Tibial nerve (tissue), 4 donors: ENCODE results near the gene GSK3B. TPM values are rescaled to one million over a fixed set of nuclear protein-coding genes. Genes with fewer than 3 reads are reported as not detected.
"Not testable (repeated sequence)": the region's sequence is repeated elsewhere in the genome, so short reads cannot be mapped to it uniquely, and the experiment has no call there.

Experiments used
- DNase-seq, 2 donors: peaks; one replicate each; pipeline ENCODE4 v3.0.0-alpha.2; 2019; ENCODE audit warnings: low spot score in 2 of 2
- H3K27ac ChIP-seq, 4 donors: fragments of 200-600 bp; sonication (generic) in 3 of 4; one replicate each; pipeline ENCODE4 v1.5.1; 2017 to 2019; ENCODE audit warnings: mild to moderate bottlenecking in 1 of 4
- H3K27me3 ChIP-seq, 2 donors: fragments of 200-600 bp; sonication (generic) in 1 of 2; one replicate each; pipeline versions ENCODE4 v1.5.1 to v1.6.0; 2017 to 2019
- H3K36me3 ChIP-seq, 3 donors: fragments of 200-600 bp; sonication (generic); one replicate each; pipeline ENCODE4 v1.5.1; 2018 to 2019
- H3K4me1 ChIP-seq, 4 donors: fragments of 200-600 bp; sonication (generic) in 3 of 4; one replicate each; pipeline ENCODE4 v1.5.1; 2017 to 2019
- H3K4me3 ChIP-seq, 4 donors: fragments of 200-600 bp; sonication (generic) in 3 of 4; one replicate each; pipeline ENCODE4 v1.5.1; 2017 to 2019; ENCODE audit warnings: mild to moderate bottlenecking in 1 of 4, moderate library complexity in 1 of 4
- H3K9me3 ChIP-seq, 4 donors: fragments of 200-600 bp; sonication (generic) in 3 of 4; one replicate each; pipeline ENCODE4 v1.5.1; 2017 to 2019
- CTCF ChIP-seq, 5 experiments: fragments of 200-600 bp in 3 of 5; fragments of 450-650 bp in 2 of 5; sonication (generic) in 3 of 5; IDR thresholded peaks; one replicate each; pipeline ENCODE4 v1.5.1; 2016 to 2019; ENCODE audit warnings: antibody characterized with exemption in 5 of 5, mild to moderate bottlenecking in 3 of 5, moderate library complexity in 2 of 5
- EP300 ChIP-seq, 2 donors: sonication (generic); formaldehyde crosslinking; IDR thresholded peaks; one replicate each; pipeline ENCODE4 v1.6.1; 2017; ENCODE audit warnings: antibody characterized with exemption in 2 of 2, mild to moderate bottlenecking in 1 of 2
- POLR2A ChIP-seq, 2 donors: fragments of 450-650 bp; IDR thresholded peaks; one replicate each; pipeline ENCODE4 v1.6.1; 2017; ENCODE audit warnings: antibody characterized with exemption in 2 of 2, mild to moderate bottlenecking in 2 of 2, moderate library complexity in 2 of 2
- WGBS, 2 donors: methylation state at CpG; one replicate each; pipeline ENCODE4 v1.1.5; 2018; 5-methylcytosine and 5-hydroxymethylcytosine counted together
- total RNA-seq, 4 donors: library from RNA; depleted of rRNA; stranded (reverse); fragments of >200 nt; gene quantifications; one replicate each; pipeline ENCODE4 v1.1.0, GENCODE V29; 2016

GSK3B gene
- total RNA-seq, 4 donors from 2014 or later = 22.6 to 39.3 (median 28.5) TPM

GRCh38 chr3:119893769-119894168, 200.5 kb downstream of the GSK3B start:
- no peak overlapping the region for H3K27ac ChIP-seq
- no peaks in the 10 kb centered on the region for H3K27me3 ChIP-seq
- TF ChIP-seq EP300 (IDR thresholded peaks at IDR 0.05) (no peak), CTCF (IDR thresholded peaks at IDR 0.05) (no peak), POLR2A (IDR thresholded peaks at IDR 0.05) (no peak)
- 77 to 80% methylated on average over 1 of the region's 1 CpG for WGBS, 2 donors
- H3K4me3 ChIP-seq = no peak overlapping the region
- peaks cover 0 to 9% (median 0%) of the 10 kb centered on the region in 4 donors for H3K4me1 ChIP-seq
- no peak for DNase-seq
- H3K9me3 ChIP-seq = peaks cover 0 to 7% (median 0%) of the 10 kb centered on the region in 4 donors
- peaks cover 0 to 16% (median 0%) of the 10 kb centered on the region in 3 donors for H3K36me3 ChIP-seq

- no peak overlapping the region for H3K27ac ChIP-seq
- H3K4me3 ChIP-seq = no peak overlapping the region
- WGBS, 2 donors = 27 to 29% methylated on average over 10 of the region's 10 CpGs
- no peak for TF ChIP-seq POLR2A (IDR thresholded peaks at IDR 0.05)
- TF ChIP-seq CTCF (IDR thresholded peaks at IDR 0.05) = peak; percentile 58 to 83 (median 62)
- peak in 1 of 2 donors; percentile 42 for TF ChIP-seq EP300 (IDR thresholded peaks at IDR 0.05)
- H3K9me3 ChIP-seq = peaks cover 0 to 18% (median 2%) of the 10 kb centered on the region in 4 donors
- H3K27me3 ChIP-seq = no peaks in the 10 kb centered on the region
- H3K36me3 ChIP-seq = peaks cover 0 to 30% (median 0%) of the 10 kb centered on the region in 3 donors
- peaks cover 0 to 9% (median 0%) of the 10 kb centered on the region in 4 donors for H3K4me1 ChIP-seq
- DNase-seq = peak in 1 of 2 donors; percentile 68
Measured at GRCh38 chr3:119891944-119892721, 202.1 kb downstream of the GSK3B start.

- peaks cover 0 to 18% (median 2%) of the 10 kb centered on the region in 4 donors for H3K9me3 ChIP-seq
- H3K27me3 ChIP-seq, H3K27ac ChIP-seq, H3K4me3 ChIP-seq, DNase-seq, H3K4me1 ChIP-seq: not testable (repeated sequence)
- peaks cover 0 to 29% (median 0%) of the 10 kb centered on the region in 3 donors for H3K36me3 ChIP-seq
- WGBS, 2 donors = 93 to 97% methylated on average over 4 of the region's 4 CpGs
Measured at GRCh38 chr3:119888681-119889080, 205.6 kb downstream of the GSK3B start.

- Histone ChIP-seq H3K9me3 (peaks cover 0 to 18% (median 2%) of the 10 kb centered on the region in 4 donors), H3K27ac (no peak overlapping the region), H3K4me1 (no peaks in the 10 kb centered on the region), H3K36me3 (peaks cover 0 to 29% (median 0%) of the 10 kb centered on the region in 3 donors), H3K4me3 (no peak overlapping the region), H3K27me3 (no peaks in the 10 kb centered on the region)
- DNase-seq = no peak
- 97 to 98% methylated on average over 3 of the region's 3 CpGs for WGBS, 2 donors
- no peak for TF ChIP-seq EP300 (IDR thresholded peaks at IDR 0.05)
- no peak for TF ChIP-seq CTCF (IDR thresholded peaks at IDR 0.05)
- TF ChIP-seq POLR2A (IDR thresholded peaks at IDR 0.05) = no peak
Measured at GRCh38 chr3:119885746-119886530, 208.3 kb downstream of the GSK3B start.

GRCh38 chr3:119884161-119884557, 210.1 kb downstream of the GSK3B start:
- Histone ChIP-seq H3K27me3 (no peaks in the 10 kb centered on the region), H3K9me3 (peaks cover 0 to 16% (median 2%) of the 10 kb centered on the region in 4 donors), H3K27ac (no peak overlapping the region), H3K4me3 (no peak overlapping the region), H3K36me3 (peaks cover 0 to 32% (median 0%) of the 10 kb centered on the region in 3 donors), H3K4me1 (no peaks in the 10 kb centered on the region)
- TF ChIP-seq EP300 (IDR thresholded peaks at IDR 0.05) = no peak
- TF ChIP-seq CTCF (IDR thresholded peaks at IDR 0.05) = no peak
- TF ChIP-seq POLR2A (IDR thresholded peaks at IDR 0.05) = no peak
- WGBS, 2 donors = 80 to 95% methylated on average over 4 of the region's 4 CpGs
- DNase-seq = no peak
